HL-60 (cell line): ENCODE data around the gene MMRN2.
"Not testable (repeated sequence)": the region's sequence is repeated elsewhere in the genome, so short reads cannot be mapped to it uniquely, and the experiment has no call there.

ENCODE experiments used
- DNase-seq, 2 experiments: peaks; one replicate each; pipeline ENCODE4 v3.0.0-alpha.2; 2010 to 2020; ENCODE audit warnings: low read depth in 1 of 2, low spot score in 1 of 2
- H3K27ac ChIP-seq: fragments of 250-450 bp; sonication (Bioruptor Pico); replicated peaks from 2 replicates; pipeline ENCODE4 v1.5.1; 2020; ENCODE audit warnings: mild to moderate bottlenecking, moderate library complexity
- H3K27me3 ChIP-seq: fragments of 250-450 bp; sonication (Bioruptor Pico); 2 replicates; pipeline ENCODE4 v1.5.1; 2021; ENCODE audit warnings: mild to moderate bottlenecking, moderate library complexity; ENCODE audit not compliant: insufficient read depth, poor library complexity, severe bottlenecking
- H3K4me3 ChIP-seq: replicated peaks from 2 replicates; pipeline ENCODE4 v1.5.1; 2011; ENCODE audit warnings: mild to moderate bottlenecking, control low read depth, low read length; ENCODE audit not compliant: insufficient read depth
- CTCF ChIP-seq: IDR thresholded peaks from one replicate; pipeline ENCODE4 v1.5.1; 2011; ENCODE audit warnings: low read length, control low read depth, inconsistent platforms; ENCODE audit not compliant: insufficient read depth
- GABPA ChIP-seq: IDR thresholded peaks from 2 replicates; pipeline ENCODE4 v1.6.1; 2012; ENCODE audit warnings: low read depth
- POLR2AphosphoS5 ChIP-seq: IDR thresholded peaks from 2 replicates; pipeline ENCODE4 v1.6.1; 2012; ENCODE audit warnings: low read depth
- REST ChIP-seq: IDR thresholded peaks from 2 replicates; pipeline ENCODE4 v1.6.1; 2012; ENCODE audit warnings: low read depth; ENCODE audit not compliant: insufficient replicate concordance
- SPI1 ChIP-seq: IDR thresholded peaks from 2 replicates; pipeline ENCODE4 v1.6.1; 2012; ENCODE audit warnings: low read depth, mild to moderate bottlenecking, borderline replicate concordance

MMRN2 gene

GRCh38 chr10:86981716-86982115, 24.3 kb upstream of the MMRN2 start:
- no peak for TF ChIP-seq SPI1
- no peak for TF ChIP-seq GABPA
- no peak for TF ChIP-seq CTCF
- Histone ChIP-seq H3K27ac (no peak overlapping the region), H3K4me3 (no peak overlapping the region), H3K27me3 (no peaks in the 10 kb centered on the region)
- DNase-seq, result no peak

- H3K27ac ChIP-seq, H3K27me3 ChIP-seq, DNase-seq, H3K4me3 ChIP-seq: not testable (repeated sequence)
Observed at GRCh38 chr10:86981020-86981419, 23.6 kb upstream of the MMRN2 start.

- no peak overlapping the region for H3K4me3 ChIP-seq
- TF ChIP-seq POLR2AphosphoS5 (no peak), GABPA (no peak), REST (no peak), SPI1 (no peak), CTCF (no peak)
Observed at GRCh38 chr10:86979977-86980448, 22.6 kb upstream of the MMRN2 start.

GRCh38 chr10:86979296-86979818, 21.9 kb upstream of the MMRN2 start:
- DNase-seq, result no peak

More at GRCh38 chr10:86979977-86980448, 22.6 kb upstream of the MMRN2 start:
- Histone ChIP-seq H3K27me3 (no peaks in the 10 kb centered on the region), H3K27ac (no peak overlapping the region)
- no peak for DNase-seq

GRCh38 chr10:86978457-86978856, 21.0 kb upstream of the MMRN2 start:
- DNase-seq, H3K27me3 ChIP-seq, H3K27ac ChIP-seq, H3K4me3 ChIP-seq: not testable (repeated sequence)

More at GRCh38 chr10:86979296-86979818, 21.9 kb upstream of the MMRN2 start:
- no peaks in the 10 kb centered on the region for H3K27me3 ChIP-seq
- no peak overlapping the region for H3K4me3 ChIP-seq
- no peak overlapping the region for H3K27ac ChIP-seq
- TF ChIP-seq GABPA, result no peak
- TF ChIP-seq SPI1, result no peak
- no peak for TF ChIP-seq POLR2AphosphoS5
- no peak for TF ChIP-seq CTCF
- no peak for TF ChIP-seq REST
